ENCODE results near the gene MSX1.

MSX1 gene

GRCh38 chr4:4874254-4874653 is 14.8 kb downstream of the MSX1 start:
- ATAC-seq (replicated peaks) (no peak), DNase-seq (no peak)
- H3K27me3 Mint-ChIP-seq: peaks cover 76 to 92% of the 10 kb centered on the region in 2 donors
- no peak overlapping the region for H3K27ac Mint-ChIP-seq
- no peak overlapping the region for H3K4me3 Mint-ChIP-seq
- H3K9me3 Mint-ChIP-seq: peaks cover 0 to 6% of the 10 kb centered on the region in 2 donors
- peaks cover 22 to 23% of the 10 kb centered on the region in 2 donors for H3K4me1 Mint-ChIP-seq
- peaks cover 0 to 4% of the 10 kb centered on the region in 2 donors for H3K36me3 Mint-ChIP-seq

GRCh38 chr4:4875147-4875546 is 15.7 kb downstream of the MSX1 start:
- DNase-seq: no peak
- Mint-ChIP-seq H3K4me3 (no peak overlapping the region), H3K9me3 (peaks cover 0 to 5% of the 10 kb centered on the region in 2 donors), H3K27ac (no peak overlapping the region), H3K27me3 (peaks cover 70 to 88% of the 10 kb centered on the region in 2 donors), H3K36me3 (peaks cover 0 to 4% of the 10 kb centered on the region in 2 donors), H3K4me1 (peaks cover 16 to 17% of the 10 kb centered on the region in 2 donors)
- no peak for ATAC-seq (replicated peaks)

- no peak for ATAC-seq (replicated peaks)
- no peak for DNase-seq
- Mint-ChIP-seq H3K4me1 (peaks cover 12 to 14% of the 10 kb centered on the region in 2 donors), H3K9me3 (peaks cover 0 to 5% of the 10 kb centered on the region in 2 donors), H3K36me3 (peaks cover 0 to 4% of the 10 kb centered on the region in 2 donors), H3K4me3 (no peak overlapping the region), H3K27me3 (peaks cover 67 to 84% of the 10 kb centered on the region in 2 donors), H3K27ac (no peak overlapping the region)
These were observed 16.1 kb downstream of the MSX1 start for GRCh38 chr4:4875611-4876010.

GRCh38 chr4:4876945-4877661 is 17.6 kb downstream of the MSX1 start:
- Mint-ChIP-seq H3K4me3 (no peak overlapping the region), H3K4me1 (peaks cover 0 to 6% of the 10 kb centered on the region in 2 donors), H3K27ac (no peak overlapping the region), H3K9me3 (no peaks in the 10 kb centered on the region), H3K36me3 (no peaks in the 10 kb centered on the region), H3K27me3 (peaks cover 68 to 84% of the 10 kb centered on the region in 2 donors)
- DNase-seq: no peak
- ATAC-seq (replicated peaks): no peak

- Mint-ChIP-seq H3K36me3 (no peaks in the 10 kb centered on the region), H3K27me3 (peaks cover 58 to 73% of the 10 kb centered on the region in 2 donors), H3K27ac (no peak overlapping the region), H3K4me1 (peaks cover 0 to 4% of the 10 kb centered on the region in 2 donors), H3K9me3 (no peaks in the 10 kb centered on the region), H3K4me3 (no peak overlapping the region)
- no peak for ATAC-seq (replicated peaks)
- DNase-seq: no peak
These were observed 21.0 kb downstream of the MSX1 start for GRCh38 chr4:4880492-4880891.

GRCh38 chr4:4881432-4881831 is 22.0 kb downstream of the MSX1 start:
- no peaks in the 10 kb centered on the region for H3K36me3 Mint-ChIP-seq
- no peak for ATAC-seq (replicated peaks)
- no peak overlapping the region for H3K4me3 Mint-ChIP-seq
- no peak overlapping the region for H3K27ac Mint-ChIP-seq
- peaks cover 51 to 68% of the 10 kb centered on the region in 2 donors for H3K27me3 Mint-ChIP-seq
- H3K9me3 Mint-ChIP-seq: no peaks in the 10 kb centered on the region
- H3K4me1 Mint-ChIP-seq: peaks cover 0 to 4% of the 10 kb centered on the region in 2 donors
- DNase-seq: no peak

- H3K4me1 Mint-ChIP-seq: peaks cover 0 to 4% of the 10 kb centered on the region in 2 donors
These were observed 25.1 kb downstream of the MSX1 start for GRCh38 chr4:4884611-4885010.

GRCh38 chr4:4887426-4887825 is 28.0 kb downstream of the MSX1 start:
- H3K9me3 Mint-ChIP-seq: no peaks in the 10 kb centered on the region
- ATAC-seq (replicated peaks) (no peak), DNase-seq (no peak)

More at GRCh38 chr4:4884611-4885010, 25.1 kb downstream of the MSX1 start:
- Mint-ChIP-seq H3K9me3 (no peaks in the 10 kb centered on the region), H3K27ac (no peak overlapping the region), H3K27me3 (peaks cover 50 to 55% of the 10 kb centered on the region in 2 donors), H3K4me3 (no peak overlapping the region), H3K36me3 (no peaks in the 10 kb centered on the region)
- ATAC-seq (replicated peaks): no peak
- DNase-seq: no peak

GRCh38 chr4:4888695-4889094 is 29.2 kb downstream of the MSX1 start:
- Mint-ChIP-seq H3K4me3 (no peak overlapping the region), H3K27me3 (peaks cover 29 to 30% of the 10 kb centered on the region in 2 donors), H3K36me3 (no peaks in the 10 kb centered on the region), H3K9me3 (no peaks in the 10 kb centered on the region), H3K4me1 (peaks cover 0 to 1% of the 10 kb centered on the region in 2 donors), H3K27ac (no peak overlapping the region)
- DNase-seq: no peak
- ATAC-seq (replicated peaks): no peak

More at GRCh38 chr4:4887426-4887825, 28.0 kb downstream of the MSX1 start:
- Mint-ChIP-seq H3K27me3 (peaks cover 33 to 37% of the 10 kb centered on the region in 2 donors), H3K4me3 (no peak overlapping the region), H3K4me1 (no peaks in the 10 kb centered on the region), H3K36me3 (no peaks in the 10 kb centered on the region), H3K27ac (no peak overlapping the region)

GRCh38 chr4:4889781-4890180 is 30.3 kb downstream of the MSX1 start:
- no peaks in the 10 kb centered on the region for H3K9me3 Mint-ChIP-seq
- no peak overlapping the region for H3K4me3 Mint-ChIP-seq
- H3K27ac Mint-ChIP-seq: no peak overlapping the region
- peaks cover 0 to 1% of the 10 kb centered on the region in 2 donors for H3K4me1 Mint-ChIP-seq
- H3K36me3 Mint-ChIP-seq: no peaks in the 10 kb centered on the region
- no peak for ATAC-seq (replicated peaks)
- H3K27me3 Mint-ChIP-seq: peaks cover 23 to 24% of the 10 kb centered on the region in 2 donors
- DNase-seq: no peak

- H3K4me1 Mint-ChIP-seq: peaks cover 0 to 1% of the 10 kb centered on the region in 2 donors
- H3K27ac Mint-ChIP-seq: no peak overlapping the region
- H3K27me3 Mint-ChIP-seq: peaks cover 19 to 23% of the 10 kb centered on the region in 2 donors
- H3K4me3 Mint-ChIP-seq: no peak overlapping the region
- DNase-seq: no peak
- no peaks in the 10 kb centered on the region for H3K9me3 Mint-ChIP-seq
- ATAC-seq (replicated peaks): no peak
- H3K36me3 Mint-ChIP-seq: no peaks in the 10 kb centered on the region
These were observed 31.2 kb downstream of the MSX1 start for GRCh38 chr4:4890574-4891255.

- Mint-ChIP-seq H3K27me3 (peaks cover 8 to 9% of the 10 kb centered on the region in 2 donors), H3K4me3 (no peak overlapping the region), H3K36me3 (no peaks in the 10 kb centered on the region), H3K27ac (no peak overlapping the region), H3K9me3 (no peaks in the 10 kb centered on the region), H3K4me1 (peaks cover 0 to 1% of the 10 kb centered on the region in 2 donors)
- no peak for ATAC-seq (replicated peaks)
- DNase-seq: no peak
These were observed 34.3 kb downstream of the MSX1 start for GRCh38 chr4:4893721-4894120.

GRCh38 chr4:4899202-4899925 is 39.9 kb downstream of the MSX1 start:
- ATAC-seq (replicated peaks) (no peak), DNase-seq (no peak)
- Mint-ChIP-seq H3K27ac (no peak overlapping the region), H3K27me3 (peaks cover 3 to 5% of the 10 kb centered on the region in 2 donors), H3K4me1 (peaks cover 2 to 8% of the 10 kb centered on the region in 2 donors), H3K9me3 (peaks cover 0 to 5% of the 10 kb centered on the region in 2 donors), H3K4me3 (no peak overlapping the region), H3K36me3 (no peaks in the 10 kb centered on the region)

- ATAC-seq (replicated peaks): no peak
- H3K36me3 Mint-ChIP-seq: no peaks in the 10 kb centered on the region
- peaks cover 0 to 5% of the 10 kb centered on the region in 2 donors for H3K9me3 Mint-ChIP-seq
- no peak overlapping the region for H3K27ac Mint-ChIP-seq
- peaks cover 6 to 10% of the 10 kb centered on the region in 2 donors for H3K27me3 Mint-ChIP-seq
- H3K4me3 Mint-ChIP-seq: no peak overlapping the region
- peaks cover 2 to 8% of the 10 kb centered on the region in 2 donors for H3K4me1 Mint-ChIP-seq
- no peak for DNase-seq
These were observed 42.4 kb downstream of the MSX1 start for GRCh38 chr4:4901877-4902276.
